ENCODE results near the gene C19orf67. TPM values are rescaled to one million over a fixed set of nuclear protein-coding genes. Genes with fewer than 3 reads are reported as not detected.
A peak's percentile ranks its signal among the peaks of the same experiment; 100 is the strongest.

C19orf67 gene
- total and polyA plus RNA-seq, 2 of the 13 experiments (the other 11 are each of a cell fraction or from before 2014, with no cell fraction given) = 0.11 to 0.32 TPM

- TF ChIP-seq ZNF746 (CRISPR knock-in tag; IDR thresholded peaks at IDR 0.05) = peak; percentile 85; the same call in 1 of the 2 replicates
- TF ChIP-seq ARNTL (CRISPR knock-in tag; IDR thresholded peaks at IDR 0.05) = peak; percentile 69; the same call in 1 of the 2 replicates
- no peak for TF ChIP-seq ZNF282 (IDR thresholded peaks at IDR 0.05; ENCODE audit: partially characterized antibody)
- no peak for TF ChIP-seq ZNF335 (CRISPR knock-in tag; IDR thresholded peaks at IDR 0.05)
- TF ChIP-seq SMAD1 (CRISPR knock-in tag; IDR thresholded peaks at IDR 0.05; ENCODE audit: borderline replicate concordance, low read depth) = no peak
- peak; percentile 43 for TF ChIP-seq TBL1XR1 (IDR thresholded peaks at IDR 0.05; ENCODE audit: borderline replicate concordance, low read length, partially characterized antibody)
- TF ChIP-seq JUN (CRISPR knock-in tag; IDR thresholded peaks at IDR 0.05) = no peak
- no peak for TF ChIP-seq ZGPAT (CRISPR knock-in tag; IDR thresholded peaks at IDR 0.05)
- peak; percentile 56; the same call in 1 of the 2 replicates for TF ChIP-seq NR2C2 (CRISPR knock-in tag; IDR thresholded peaks at IDR 0.05; ENCODE audit: borderline replicate concordance)
- no peak for TF ChIP-seq ZNF3 (CRISPR knock-in tag; IDR thresholded peaks at IDR 0.05)
- peak; percentile 93 for TF ChIP-seq ASH2L (IDR thresholded peaks at IDR 0.05; ENCODE audit: insufficient read length, low read depth, low read length)
- TF ChIP-seq BCL6 (CRISPR knock-in tag; IDR thresholded peaks at IDR 0.05) = peak; percentile 65
- no peak for TF ChIP-seq NFE2L1 (CRISPR knock-in tag; IDR thresholded peaks at IDR 0.05; ENCODE audit: borderline replicate concordance)
- TF ChIP-seq SRF (IDR thresholded peaks at IDR 0.05; ENCODE audit: low read depth, low read length) = peak; percentile 93
- TF ChIP-seq, protein P1, sequence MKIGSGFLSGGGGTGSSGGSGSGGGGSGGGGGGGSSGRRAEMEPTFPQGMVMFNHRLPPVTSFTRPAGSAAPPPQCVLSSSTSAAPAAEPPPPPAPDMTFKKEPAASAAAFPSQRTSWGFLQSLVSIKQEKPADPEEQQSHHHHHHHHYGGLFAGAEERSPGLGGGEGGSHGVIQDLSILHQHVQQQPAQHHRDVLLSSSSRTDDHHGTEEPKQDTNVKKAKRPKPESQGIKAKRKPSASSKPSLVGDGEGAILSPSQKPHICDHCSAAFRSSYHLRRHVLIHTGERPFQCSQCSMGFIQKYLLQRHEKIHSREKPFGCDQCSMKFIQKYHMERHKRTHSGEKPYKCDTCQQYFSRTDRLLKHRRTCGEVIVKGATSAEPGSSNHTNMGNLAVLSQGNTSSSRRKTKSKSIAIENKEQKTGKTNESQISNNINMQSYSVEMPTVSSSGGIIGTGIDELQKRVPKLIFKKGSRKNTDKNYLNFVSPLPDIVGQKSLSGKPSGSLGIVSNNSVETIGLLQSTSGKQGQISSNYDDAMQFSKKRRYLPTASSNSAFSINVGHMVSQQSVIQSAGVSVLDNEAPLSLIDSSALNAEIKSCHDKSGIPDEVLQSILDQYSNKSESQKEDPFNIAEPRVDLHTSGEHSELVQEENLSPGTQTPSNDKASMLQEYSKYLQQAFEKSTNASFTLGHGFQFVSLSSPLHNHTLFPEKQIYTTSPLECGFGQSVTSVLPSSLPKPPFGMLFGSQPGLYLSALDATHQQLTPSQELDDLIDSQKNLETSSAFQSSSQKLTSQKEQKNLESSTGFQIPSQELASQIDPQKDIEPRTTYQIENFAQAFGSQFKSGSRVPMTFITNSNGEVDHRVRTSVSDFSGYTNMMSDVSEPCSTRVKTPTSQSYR (CRISPR knock-in tag; IDR thresholded peaks at IDR 0.05; ENCODE audit: borderline replicate concordance) = peak; percentile 93
- TF ChIP-seq THYN1 (CRISPR knock-in tag; IDR thresholded peaks at IDR 0.05; ENCODE audit: borderline replicate concordance, low read depth) = no peak
- TF ChIP-seq HOXA5 (CRISPR knock-in tag; IDR thresholded peaks at IDR 0.05) = no peak
- TF ChIP-seq, protein P2, sequence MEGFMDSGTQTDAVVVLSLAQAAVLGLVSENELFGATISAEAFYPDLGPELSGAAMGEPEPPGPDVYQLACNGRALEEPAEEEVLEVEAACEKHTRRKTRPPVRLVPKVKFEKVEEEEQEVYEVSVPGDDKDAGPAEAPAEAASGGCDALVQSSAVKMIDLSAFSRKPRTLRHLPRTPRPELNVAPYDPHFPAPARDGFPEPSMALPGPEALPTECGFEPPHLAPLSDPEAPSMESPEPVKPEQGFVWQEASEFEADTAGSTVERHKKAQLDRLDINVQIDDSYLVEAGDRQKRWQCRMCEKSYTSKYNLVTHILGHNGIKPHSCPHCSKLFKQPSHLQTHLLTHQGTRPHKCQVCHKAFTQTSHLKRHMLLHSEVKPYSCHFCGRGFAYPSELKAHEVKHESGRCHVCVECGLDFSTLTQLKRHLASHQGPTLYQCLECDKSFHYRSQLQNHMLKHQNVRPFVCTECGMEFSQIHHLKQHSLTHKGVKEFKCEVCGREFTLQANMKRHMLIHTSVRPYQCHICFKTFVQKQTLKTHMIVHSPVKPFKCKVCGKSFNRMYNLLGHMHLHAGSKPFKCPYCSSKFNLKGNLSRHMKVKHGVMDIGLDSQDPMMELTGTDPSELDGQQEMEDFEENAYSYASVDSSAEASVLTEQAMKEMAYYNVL (CRISPR knock-in tag; IDR thresholded peaks at IDR 0.05; ENCODE audit: borderline replicate concordance) = peak; percentile 73; the same call in 1 of the 2 replicates
- TF ChIP-seq SSRP1 (CRISPR knock-in tag; IDR thresholded peaks at IDR 0.05) = no peak
- TF ChIP-seq MTA1 (CRISPR knock-in tag; IDR thresholded peaks at IDR 0.05; ENCODE audit: borderline replicate concordance) = 0 out of 2 replicates have a peak, but pooled peaks have one; percentile 45
- TF ChIP-seq ZNF7 (CRISPR knock-in tag; IDR thresholded peaks at IDR 0.05) = no peak
- TF ChIP-seq ETV5 (CRISPR knock-in tag; IDR thresholded peaks at IDR 0.05; ENCODE audit: borderline replicate concordance) = no peak
- no peak for TF ChIP-seq ZC3H4 (CRISPR knock-in tag; IDR thresholded peaks at IDR 0.05; ENCODE audit: borderline replicate concordance)
- TF ChIP-seq JUNB (CRISPR knock-in tag; IDR thresholded peaks at IDR 0.05; ENCODE audit: borderline replicate concordance) = no peak
- peak; percentile 98 for TF ChIP-seq HNF4A (CRISPR knock-in tag; IDR thresholded peaks at IDR 0.05)
- TF ChIP-seq TCF7 (IDR thresholded peaks at IDR 0.05; ENCODE audit: low read depth) = no peak
- TF ChIP-seq ZFP36 (IDR thresholded peaks at IDR 0.05; ENCODE audit: borderline replicate concordance, low read depth, low read length, partially characterized antibody) = peak; percentile 44
Measured at GRCh38 chr19:14059652-14060155, 25.9 kb downstream of the C19orf67 start (continued).
